GM12878 (cell line): ENCODE data around the gene TMEM263. TPM values are rescaled to one million over a fixed set of nuclear protein-coding genes. Genes with fewer than 3 reads are reported as not detected.

Experiments
- BHLHE40 ChIP-seq, 2 experiments: fragments of 450-650 bp in 1 of 2; IDR thresholded peaks; 2 replicates each; pipeline ENCODE4 v1.6.1; 2011 to 2017; ENCODE audit warnings: low read depth in 2 of 2, borderline replicate concordance in 1 of 2, improper control_type of control experiment in 1 of 2, low read length in 1 of 2, mild to moderate bottlenecking in 1 of 2
- BRCA1 ChIP-seq: IDR thresholded peaks from 2 replicates; pipeline ENCODE4 v1.6.1; 2011; ENCODE audit warnings: low read depth, low read length, improper control_type of control experiment
- CBFB ChIP-seq: IDR thresholded peaks from 2 replicates; pipeline ENCODE4 v1.6.1; 2016; ENCODE audit warnings: antibody characterized with exemption, low read depth
- E4F1 ChIP-seq: fragments of 450-650 bp; IDR thresholded peaks from 2 replicates; pipeline ENCODE4 v1.6.1; 2018; ENCODE audit warnings: borderline replicate concordance, mild to moderate bottlenecking; ENCODE audit not compliant: partially characterized antibody
- EED ChIP-seq: sonication (generic); IDR thresholded peaks from 2 replicates; pipeline ENCODE4 v1.6.1; 2016; ENCODE audit warnings: antibody characterized with exemption, low read depth
- FOS ChIP-seq: IDR thresholded peaks from 3 replicates; pipeline ENCODE4 v1.6.1; 2011; ENCODE audit warnings: borderline replicate concordance; ENCODE audit not compliant: insufficient read length; ENCODE audit errors: extremely low read depth
- GATAD2B ChIP-seq: fragments of 450-650 bp; conservative IDR thresholded peaks from 2 replicates; pipeline ENCODE4 v1.6.1; 2017; ENCODE audit warnings: low read depth, mild to moderate bottlenecking, moderate library complexity
- HDAC2 ChIP-seq: fragments of 200-600 bp; sonication (generic); IDR thresholded peaks from 2 replicates; pipeline ENCODE4 v1.6.1; 2017
- IKZF2 ChIP-seq, 2 experiments: fragments of 450-650 bp; IDR thresholded peaks; 2 replicates each; pipeline ENCODE4 v1.6.1; 2017; ENCODE audit warnings: mild to moderate bottlenecking in 2 of 2, moderate library complexity in 2 of 2
- IRF5 ChIP-seq: fragments of 450-650 bp; IDR thresholded peaks from 2 replicates; pipeline ENCODE4 v1.6.1; 2017; ENCODE audit warnings: borderline replicate concordance
- POLR2A ChIP-seq: IDR thresholded peaks from 2 replicates; pipeline ENCODE4 v1.6.1; 2011; ENCODE audit warnings: low read depth, mild to moderate bottlenecking, low read length
- POLR2AphosphoS5 ChIP-seq: IDR thresholded peaks from 2 replicates; pipeline ENCODE4 v1.6.1; 2011; ENCODE audit warnings: mild to moderate bottlenecking, low read length, inconsistent platforms
- RCOR1 ChIP-seq: conservative IDR thresholded peaks from 2 replicates; pipeline ENCODE4 v1.6.1; 2012; ENCODE audit warnings: low read depth, low read length, improper control_type of control experiment
- RFX5 ChIP-seq: IDR thresholded peaks from 2 replicates; pipeline ENCODE4 v1.6.1; 2011; ENCODE audit warnings: low read depth, low read length, improper control_type of control experiment
- SUPT20H ChIP-seq: IDR thresholded peaks from 2 replicates; pipeline ENCODE4 v1.6.1; 2011; ENCODE audit warnings: low read depth, mild to moderate bottlenecking, low read length, moderate library complexity, borderline replicate concordance; ENCODE audit not compliant: control insufficient read depth
- TBL1XR1 ChIP-seq: IDR thresholded peaks from 2 replicates; pipeline ENCODE4 v1.6.1; 2012; ENCODE audit warnings: low read depth, low read length, improper control_type of control experiment
- ZNF207 ChIP-seq: fragments of 450-650 bp; IDR thresholded peaks from 2 replicates; pipeline ENCODE4 v1.6.1; 2014; ENCODE audit warnings: antibody characterized with exemption, mild to moderate bottlenecking, borderline replicate concordance
- ZNF384 ChIP-seq: IDR thresholded peaks from 2 replicates; pipeline ENCODE4 v1.6.1; 2012; ENCODE audit warnings: low read depth, mild to moderate bottlenecking, low read length, improper control_type of control experiment, borderline replicate concordance
- polyA plus RNA-seq, 11 experiments: library from polyadenylated mRNA; depleted of rRNA in 4 of 11; unstranded in 6 of 11; stranded (reverse) in 5 of 11; fragments of >200 nt; fragmentation: Nextera tagmentation in 4 of 11; fragmentation: Illumina TruSeq in 1 of 11; extraction: Ambion mirVana in 4 of 11; extraction: Trizol in 1 of 11; gene quantifications; 1 replicate in 1 of 11; 2 replicates in 10 of 11; pipeline versions ENCODE4 v1.2.1 to v1.2.3, GENCODE V29; 2011 to 2016; ENCODE audit warnings: inconsistent platforms in 2 of 11, missing spikeins in 2 of 11, low read depth in 1 of 11
- total RNA-seq, 4 experiments: library from RNA; depleted of rRNA in 3 of 4; stranded (reverse); fragments of >200 nt in 3 of 4; fragmentation: Illumina TruSeq in 1 of 4; extraction: Trizol in 1 of 4; gene quantifications; 2 replicates each; pipeline versions ENCODE4 v1.2.1 to v1.2.3, GENCODE V29; 2013 to 2021
- TF ChIP-seq, protein P1 (sequence below): IDR thresholded peaks from 2 replicates; pipeline ENCODE4 v1.6.1; 2011; ENCODE audit warnings: borderline replicate concordance, low read depth, mild to moderate bottlenecking, moderate library complexity, mixed read lengths, low read length; ENCODE audit not compliant: insufficient read depth; ENCODE audit errors: extremely low read length
- TF ChIP-seq, protein P2 (sequence below): fragments of 450-650 bp; formaldehyde crosslinking; IDR thresholded peaks from 2 replicates; pipeline ENCODE4 v1.5.0; 2022; ENCODE audit warnings: mild to moderate bottlenecking, missing genetic modification characterization

TMEM263 gene
- total and polyA plus RNA-seq, 10 of the 15 experiments (the other 5 are each of a cell fraction or from before 2014, with no cell fraction given) = 15.4 to 41.3 (median 27.6) TPM

GRCh38 chr12:106986625-106987389, 31.1 kb downstream of the TMEM263 start, which contains the start of gene MTERF2 (continued):
- TF ChIP-seq RCOR1 (no peak), GATAD2B (peak; percentile 49; the same call in 1 of the 2 replicates), POLR2AphosphoS5 (peak; percentile 38; the same call in 1 of the 2 replicates), ZNF384 (no peak), E4F1 (no peak), ZNF207 (peak; percentile 80; the same call in 1 of the 2 replicates), RFX5 (peak; percentile 67), FOS (no peak), TBL1XR1 (0 out of 2 replicates have a peak, but pooled peaks have one; percentile 22), POLR2A (peak; percentile 59), HDAC2 (no peak), BHLHE40 (IDR thresholded peaks at IDR 0.05; ENCODE audit: borderline replicate concordance in 1 of 2, low read depth in 2 of 2, low read length in 1 of 2) (peak in 1 of 2 experiments; percentile 31; a peak in 1 of 4 replicates), IRF5 (no peak), SUPT20H (no peak), EED (0 out of 2 replicates have a peak, but pooled peaks have one; percentile 58), CBFB (0 out of 2 replicates have a peak, but pooled peaks have one; percentile 18), IKZF2 (IDR thresholded peaks at IDR 0.05) (peak; percentile 59 to 69), BRCA1 (no peak)
- TF ChIP-seq, protein P1, sequence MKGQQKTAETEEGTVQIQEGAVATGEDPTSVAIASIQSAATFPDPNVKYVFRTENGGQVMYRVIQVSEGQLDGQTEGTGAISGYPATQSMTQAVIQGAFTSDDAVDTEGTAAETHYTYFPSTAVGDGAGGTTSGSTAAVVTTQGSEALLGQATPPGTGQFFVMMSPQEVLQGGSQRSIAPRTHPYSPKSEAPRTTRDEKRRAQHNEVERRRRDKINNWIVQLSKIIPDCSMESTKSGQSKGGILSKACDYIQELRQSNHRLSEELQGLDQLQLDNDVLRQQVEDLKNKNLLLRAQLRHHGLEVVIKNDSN = peak; percentile 34
- TF ChIP-seq, protein P2, sequence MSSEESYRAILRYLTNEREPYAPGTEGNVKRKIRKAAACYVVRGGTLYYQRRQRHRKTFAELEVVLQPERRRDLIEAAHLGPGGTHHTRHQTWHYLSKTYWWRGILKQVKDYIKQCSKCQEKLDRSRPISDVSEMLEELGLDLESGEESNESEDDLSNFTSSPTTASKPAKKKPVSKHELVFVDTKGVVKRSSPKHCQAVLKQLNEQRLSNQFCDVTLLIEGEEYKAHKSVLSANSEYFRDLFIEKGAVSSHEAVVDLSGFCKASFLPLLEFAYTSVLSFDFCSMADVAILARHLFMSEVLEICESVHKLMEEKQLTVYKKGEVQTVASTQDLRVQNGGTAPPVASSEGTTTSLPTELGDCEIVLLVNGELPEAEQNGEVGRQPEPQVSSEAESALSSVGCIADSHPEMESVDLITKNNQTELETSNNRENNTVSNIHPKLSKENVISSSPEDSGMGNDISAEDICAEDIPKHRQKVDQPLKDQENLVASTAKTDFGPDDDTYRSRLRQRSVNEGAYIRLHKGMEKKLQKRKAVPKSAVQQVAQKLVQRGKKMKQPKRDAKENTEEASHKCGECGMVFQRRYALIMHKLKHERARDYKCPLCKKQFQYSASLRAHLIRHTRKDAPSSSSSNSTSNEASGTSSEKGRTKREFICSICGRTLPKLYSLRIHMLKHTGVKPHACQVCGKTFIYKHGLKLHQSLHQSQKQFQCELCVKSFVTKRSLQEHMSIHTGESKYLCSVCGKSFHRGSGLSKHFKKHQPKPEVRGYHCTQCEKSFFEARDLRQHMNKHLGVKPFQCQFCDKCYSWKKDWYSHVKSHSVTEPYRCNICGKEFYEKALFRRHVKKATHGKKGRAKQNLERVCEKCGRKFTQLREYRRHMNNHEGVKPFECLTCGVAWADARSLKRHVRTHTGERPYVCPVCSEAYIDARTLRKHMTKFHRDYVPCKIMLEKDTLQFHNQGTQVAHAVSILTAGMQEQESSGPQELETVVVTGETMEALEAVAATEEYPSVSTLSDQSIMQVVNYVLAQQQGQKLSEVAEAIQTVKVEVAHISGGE (CRISPR knock-in tag) = no peak
